ENCODE measurements around the gene PARD3.

- TF ChIP-seq POLR2A (IDR thresholded peaks at IDR 0.05) = no peak
- TF ChIP-seq CTCF (IDR thresholded peaks at IDR 0.05) = no peak
Observed at GRCh38 chr10:34776090-34776690, 38.9 kb downstream of the PARD3 start.
